ENCODE data around the gene PACS2. TPM values are rescaled to one million over a fixed set of nuclear protein-coding genes. Genes with fewer than 3 reads are reported as not detected.

PACS2 gene
- polyA plus RNA-seq, 1 of the 3 experiments (the other 2 are of a cell fraction), result 42.7 TPM

- no peaks in the 10 kb centered on the region for H3K9me2 ChIP-seq
- POLR2A ChIA-PET, result interaction anchor here (2.5 kb wide), 1 partner anchor 13 kb away, joined by 8 read pairs; no protein-coding TSS in a partner anchor
Measured at GRCh38 chr14:105398044-105398725, 83.6 kb downstream of the PACS2 start, which contains the start of gene TEX22. TSS of gene TEX22 (plus strand) at chr14:105398538. CDS start at chr14:105399341, 803 bp downstream.

More at GRCh38 chr14:105398044-105398725, 83.6 kb downstream of the PACS2 start, which contains the start of gene TEX22:
- TF ChIP-seq, protein P1, sequence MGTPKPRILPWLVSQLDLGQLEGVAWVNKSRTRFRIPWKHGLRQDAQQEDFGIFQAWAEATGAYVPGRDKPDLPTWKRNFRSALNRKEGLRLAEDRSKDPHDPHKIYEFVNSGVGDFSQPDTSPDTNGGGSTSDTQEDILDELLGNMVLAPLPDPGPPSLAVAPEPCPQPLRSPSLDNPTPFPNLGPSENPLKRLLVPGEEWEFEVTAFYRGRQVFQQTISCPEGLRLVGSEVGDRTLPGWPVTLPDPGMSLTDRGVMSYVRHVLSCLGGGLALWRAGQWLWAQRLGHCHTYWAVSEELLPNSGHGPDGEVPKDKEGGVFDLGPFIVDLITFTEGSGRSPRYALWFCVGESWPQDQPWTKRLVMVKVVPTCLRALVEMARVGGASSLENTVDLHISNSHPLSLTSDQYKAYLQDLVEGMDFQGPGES (IDR thresholded peaks at IDR 0.05; ENCODE audit: low read depth, low read length), result no peak
- no peak for TF ChIP-seq GATA2 (CRISPR knock-in tag; IDR thresholded peaks at IDR 0.05)
- TF ChIP-seq RFX5 (IDR thresholded peaks at IDR 0.05; ENCODE audit: low read length), result no peak
- TF ChIP-seq MXI1 (IDR thresholded peaks at IDR 0.05; ENCODE audit: low read depth, low read length), result peak; percentile 26; the same call in 1 of the 2 replicates
- 0 out of 4 replicates have a peak, but pooled peaks of 1 of the 2 experiments have one; percentile 9 for TF ChIP-seq EP300 (IDR thresholded peaks at IDR 0.05; ENCODE audit: borderline replicate concordance in 1 of 2, low read depth in 1 of 2, low read length in 1 of 2)
- TF ChIP-seq POLR2AphosphoS5 (IDR thresholded peaks at IDR 0.05; ENCODE audit: low read depth, low read length), result peak; percentile 84
- peak; percentile 44; the same call in 1 of the 2 replicates for TF ChIP-seq MAX (IDR thresholded peaks at IDR 0.05; ENCODE audit: low read depth)
- no peak for TF ChIP-seq TEAD4 (IDR thresholded peaks at IDR 0.05; ENCODE audit: borderline replicate concordance, insufficient read depth)
- 0 out of 2 replicates have a peak, but pooled peaks have one; percentile 14 for TF ChIP-seq CTCF (IDR thresholded peaks at IDR 0.05)
- TF ChIP-seq GABPA (IDR thresholded peaks at IDR 0.05; ENCODE audit: low read depth), result peak; percentile 85
- no peak for TF ChIP-seq SIN3A (IDR thresholded peaks at IDR 0.05; ENCODE audit: borderline replicate concordance, low read depth, low read length)
- peak; percentile 79 for TF ChIP-seq NRF1 (IDR thresholded peaks at IDR 0.05; ENCODE audit: low read depth, low read length)
- TF ChIP-seq ELF1 (IDR thresholded peaks at IDR 0.05), result peak; percentile 72
- peak; percentile 93 for TF ChIP-seq CHD2 (IDR thresholded peaks at IDR 0.05; ENCODE audit: low read length, partially characterized antibody)
- TF ChIP-seq SMC3 (IDR thresholded peaks at IDR 0.05; ENCODE audit: low read depth, low read length), result no peak
- TF ChIP-seq PBX3 (IDR thresholded peaks at IDR 0.05), result no peak
- TF ChIP-seq FOSL2 (IDR thresholded peaks at IDR 0.05; ENCODE audit: borderline replicate concordance, low read depth), result no peak
- TF ChIP-seq FOXM1 (IDR thresholded peaks at IDR 0.05; ENCODE audit: low read depth), result no peak
- no peak for TF ChIP-seq MEF2A (IDR thresholded peaks at IDR 0.05; ENCODE audit: borderline replicate concordance, low read depth)
- TF ChIP-seq YY1 (IDR thresholded peaks at IDR 0.05; ENCODE audit: low read depth), result 0 out of 2 replicates have a peak, but pooled peaks have one; percentile 41
- peak; percentile 60; the same call in 1 of the 2 replicates for TF ChIP-seq TAF1 (IDR thresholded peaks at IDR 0.05; ENCODE audit: borderline replicate concordance, low read depth, low read length)
- TF ChIP-seq JUND (IDR thresholded peaks at IDR 0.05), result no peak
- TF ChIP-seq, protein P2, sequence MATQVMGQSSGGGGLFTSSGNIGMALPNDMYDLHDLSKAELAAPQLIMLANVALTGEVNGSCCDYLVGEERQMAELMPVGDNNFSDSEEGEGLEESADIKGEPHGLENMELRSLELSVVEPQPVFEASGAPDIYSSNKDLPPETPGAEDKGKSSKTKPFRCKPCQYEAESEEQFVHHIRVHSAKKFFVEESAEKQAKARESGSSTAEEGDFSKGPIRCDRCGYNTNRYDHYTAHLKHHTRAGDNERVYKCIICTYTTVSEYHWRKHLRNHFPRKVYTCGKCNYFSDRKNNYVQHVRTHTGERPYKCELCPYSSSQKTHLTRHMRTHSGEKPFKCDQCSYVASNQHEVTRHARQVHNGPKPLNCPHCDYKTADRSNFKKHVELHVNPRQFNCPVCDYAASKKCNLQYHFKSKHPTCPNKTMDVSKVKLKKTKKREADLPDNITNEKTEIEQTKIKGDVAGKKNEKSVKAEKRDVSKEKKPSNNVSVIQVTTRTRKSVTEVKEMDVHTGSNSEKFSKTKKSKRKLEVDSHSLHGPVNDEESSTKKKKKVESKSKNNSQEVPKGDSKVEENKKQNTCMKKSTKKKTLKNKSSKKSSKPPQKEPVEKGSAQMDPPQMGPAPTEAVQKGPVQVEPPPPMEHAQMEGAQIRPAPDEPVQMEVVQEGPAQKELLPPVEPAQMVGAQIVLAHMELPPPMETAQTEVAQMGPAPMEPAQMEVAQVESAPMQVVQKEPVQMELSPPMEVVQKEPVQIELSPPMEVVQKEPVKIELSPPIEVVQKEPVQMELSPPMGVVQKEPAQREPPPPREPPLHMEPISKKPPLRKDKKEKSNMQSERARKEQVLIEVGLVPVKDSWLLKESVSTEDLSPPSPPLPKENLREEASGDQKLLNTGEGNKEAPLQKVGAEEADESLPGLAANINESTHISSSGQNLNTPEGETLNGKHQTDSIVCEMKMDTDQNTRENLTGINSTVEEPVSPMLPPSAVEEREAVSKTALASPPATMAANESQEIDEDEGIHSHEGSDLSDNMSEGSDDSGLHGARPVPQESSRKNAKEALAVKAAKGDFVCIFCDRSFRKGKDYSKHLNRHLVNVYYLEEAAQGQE (IDR thresholded peaks at IDR 0.05; ENCODE audit: low read depth, low read length), result peak; percentile 49; the same call in 1 of the 2 replicates
- no peak for TF ChIP-seq RCOR1 (IDR thresholded peaks at IDR 0.05; ENCODE audit: low read length)
- no peak for TF ChIP-seq EZH2phosphoT487 (IDR thresholded peaks at IDR 0.05; ENCODE audit: borderline replicate concordance, low read depth)
- Histone ChIP-seq H3K79me2 (ENCODE audit: insufficient read depth) (peaks cover 14% of the 10 kb centered on the region; the same call in 1 of the 2 replicates), H3K9ac (peak within 1 kb of the TSS; percentile 83), H3F3A (replicated peaks; ENCODE audit: insufficient read depth) (no peaks in the 10 kb centered on the region), H3K27me3 (ENCODE audit: insufficient read depth) (no peaks in the 10 kb centered on the region), H3K27ac (ENCODE audit: low read depth in 2 of 2, low read length in 1 of 2) (peak within 1 kb of the TSS; percentile 39 to 91), H2AFZ (ENCODE audit: low read depth) (peak within 1 kb of the TSS; percentile 96), H3K4me1 (ENCODE audit: control insufficient read depth in 1 of 2, insufficient read depth in 2 of 2, low read depth in 1 of 2, low read length in 1 of 2) (peaks cover 0 to 19% of the 10 kb centered on the region in 2 experiments; a peak in 1 of 4 replicates), H3K4me2 (peak within 1 kb of the TSS; percentile 99), H3K36me3 (replicated peaks in 1 of 2; ENCODE audit: control insufficient read depth in 1 of 2, insufficient read depth in 2 of 2, low read length in 1 of 2) (peaks cover 10 to 11% of the 10 kb centered on the region in 2 experiments), H3K9me3 (peaks cover 3% of the 10 kb centered on the region; the same call in 1 of the 2 replicates), H3K4me3 (ENCODE audit: low read depth in 2 of 2, low read length in 1 of 2) (peak within 1 kb of the TSS; percentile 60 to 80), H4K20me1 (ENCODE audit: insufficient read depth) (no peaks in the 10 kb centered on the region)
- CTCF ChIA-PET, result interaction anchor here (1.0 to 3.2 kb wide), 6 partner anchors 11 to 130 kb away, joined by 3 to 14 read pairs (median 4); no protein-coding TSS in a partner anchor
- 21% methylated on average over 20 of the region's 77 CpGs for WGBS (ENCODE audit: low lambda C conversion rate)
- DNase-seq, result peak; percentile 99

Measured in SK-N-SH (cell line).